B cell (primary cell): ENCODE measurements around the gene MAFG.

Experiments
- EZH2 ChIP-seq: IDR thresholded peaks from 2 replicates; pipeline ENCODE4 v1.6.1; 2012; ENCODE audit warnings: borderline replicate concordance, low read depth, mild to moderate bottlenecking, moderate library complexity, low read length; ENCODE audit not compliant: insufficient read depth, poor library complexity, severe bottlenecking
- TF ChIP-seq, protein P1 (sequence below): fragments of 200-600 bp; IDR thresholded peaks from one replicate; pipeline ENCODE4 v1.8.0; 2022; ENCODE audit warnings: antibody characterized with exemption, mild to moderate bottlenecking

DNA sequence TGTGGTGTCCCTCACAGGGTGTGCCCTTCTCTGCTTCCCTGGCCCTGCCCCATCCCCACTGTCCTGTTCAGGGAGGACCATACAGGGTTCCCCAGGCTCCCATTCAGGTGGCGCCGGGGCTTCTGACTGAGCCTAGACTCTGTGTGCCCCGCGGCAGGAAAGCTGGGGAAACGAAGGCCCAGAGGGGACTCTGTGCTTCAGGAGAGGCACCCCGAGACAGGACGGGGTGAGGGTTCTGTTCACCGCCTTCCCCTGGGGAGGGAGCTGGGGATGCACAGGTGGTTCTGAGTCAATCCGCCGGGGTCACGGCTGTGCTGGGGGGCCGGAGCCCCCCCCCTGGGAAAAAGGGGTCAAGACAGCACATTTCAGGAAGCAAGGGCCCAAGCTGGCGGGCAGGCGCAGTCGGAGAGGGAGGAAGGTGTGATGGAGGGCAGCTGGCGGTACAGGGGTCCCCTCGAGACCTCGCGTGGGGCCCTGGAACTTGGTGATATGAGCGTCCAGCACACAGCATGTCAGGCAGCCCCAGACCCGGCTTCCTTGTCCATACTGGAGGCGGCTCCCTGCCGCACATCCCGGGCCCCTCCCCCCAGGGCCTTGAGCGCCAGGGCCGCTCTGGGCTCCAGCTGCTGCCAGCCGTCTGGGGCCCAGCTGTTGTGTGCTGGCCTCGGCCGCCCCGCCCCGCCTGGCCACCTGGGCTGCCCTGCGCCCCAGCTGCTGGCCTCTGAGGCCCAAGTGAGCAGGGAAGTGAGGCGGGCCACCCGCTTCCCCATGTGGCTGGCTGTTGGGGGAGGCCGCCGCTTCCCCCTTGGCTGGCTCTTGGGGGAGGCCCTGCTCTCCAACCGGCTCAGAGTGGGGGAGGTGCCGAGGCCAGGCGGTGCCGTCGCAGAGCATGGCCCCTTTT is 39.1 kb upstream of the MAFG start:
- TF ChIP-seq, protein P1, sequence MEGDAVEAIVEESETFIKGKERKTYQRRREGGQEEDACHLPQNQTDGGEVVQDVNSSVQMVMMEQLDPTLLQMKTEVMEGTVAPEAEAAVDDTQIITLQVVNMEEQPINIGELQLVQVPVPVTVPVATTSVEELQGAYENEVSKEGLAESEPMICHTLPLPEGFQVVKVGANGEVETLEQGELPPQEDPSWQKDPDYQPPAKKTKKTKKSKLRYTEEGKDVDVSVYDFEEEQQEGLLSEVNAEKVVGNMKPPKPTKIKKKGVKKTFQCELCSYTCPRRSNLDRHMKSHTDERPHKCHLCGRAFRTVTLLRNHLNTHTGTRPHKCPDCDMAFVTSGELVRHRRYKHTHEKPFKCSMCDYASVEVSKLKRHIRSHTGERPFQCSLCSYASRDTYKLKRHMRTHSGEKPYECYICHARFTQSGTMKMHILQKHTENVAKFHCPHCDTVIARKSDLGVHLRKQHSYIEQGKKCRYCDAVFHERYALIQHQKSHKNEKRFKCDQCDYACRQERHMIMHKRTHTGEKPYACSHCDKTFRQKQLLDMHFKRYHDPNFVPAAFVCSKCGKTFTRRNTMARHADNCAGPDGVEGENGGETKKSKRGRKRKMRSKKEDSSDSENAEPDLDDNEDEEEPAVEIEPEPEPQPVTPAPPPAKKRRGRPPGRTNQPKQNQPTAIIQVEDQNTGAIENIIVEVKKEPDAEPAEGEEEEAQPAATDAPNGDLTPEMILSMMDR = no peak
- TF ChIP-seq EZH2 = no peak
